Immature natural killer cell (primary cell): Measurements from ENCODE around the gene SEC63. TPM values are rescaled to one million over a fixed set of nuclear protein-coding genes. Genes with fewer than 3 reads are reported as not detected.
A peak's percentile ranks its signal among the peaks of the same experiment; 100 is the strongest.

Experiments
- DNase-seq, 3 donors: peaks; one replicate each; pipeline ENCODE4 v3.0.0; 2022; ENCODE audit warnings: mixed read lengths in 1 of 3
- H3K27ac Mint-ChIP-seq, 6 donors: one replicate each; pipeline ENCODE4 v1.8.0; 2020; ENCODE audit warnings: mixed read lengths in 6 of 6, mild to moderate bottlenecking in 5 of 6, inconsistent platforms in 4 of 6, moderate library complexity in 3 of 6
- H3K27me3 Mint-ChIP-seq, 3 donors: one replicate each; pipeline ENCODE4 v1.8.0; 2020 to 2021; ENCODE audit warnings: low read depth in 3 of 3, mild to moderate bottlenecking in 3 of 3, mixed read lengths in 3 of 3, moderate library complexity in 3 of 3, inconsistent platforms in 1 of 3
- H3K36me3 Mint-ChIP-seq, 3 donors: one replicate each; pipeline ENCODE4 v1.8.0; 2020; ENCODE audit warnings: mixed read lengths in 3 of 3, inconsistent platforms in 2 of 3, mild to moderate bottlenecking in 2 of 3
- H3K4me1 Mint-ChIP-seq, 2 donors: one replicate each; pipeline ENCODE4 v1.8.0; 2020; ENCODE audit warnings: inconsistent platforms in 2 of 2, mild to moderate bottlenecking in 2 of 2, mixed read lengths in 2 of 2, moderate library complexity in 1 of 2
- H3K4me3 Mint-ChIP-seq, 5 donors: one replicate each; pipeline ENCODE4 v1.8.0; 2020; ENCODE audit warnings: mild to moderate bottlenecking in 5 of 5, mixed read lengths in 5 of 5, inconsistent platforms in 3 of 5, moderate library complexity in 3 of 5
- H3K9me3 Mint-ChIP-seq, 6 donors: one replicate each; pipeline ENCODE4 v1.8.0; 2020; ENCODE audit warnings: mild to moderate bottlenecking in 6 of 6, mixed read lengths in 6 of 6, inconsistent platforms in 4 of 6, moderate library complexity in 3 of 6
- polyA plus RNA-seq, 3 donors: library from polyadenylated mRNA; unstranded; fragments of 300-500 nt; fragmentation: Illumina TruSeq; gene quantifications; one replicate each; pipeline ENCODE4 v1.2.3, GENCODE V29; 2021

SEC63 gene
- polyA plus RNA-seq, 3 donors from 2014 or later, result 27.0 to 34.4 (median 31.0) TPM

GRCh38 chr6:107847844-107848802 is 109.9 kb downstream of the SEC63 start:
- peaks cover 1 to 16% (median 8%) of the 10 kb centered on the region in 3 donors for H3K27me3 Mint-ChIP-seq
- H3K27ac Mint-ChIP-seq, result peak overlapping the region in 3 of 6 donors; percentile 17 to 63 (median 43)
- peak; percentile 80 to 82 (median 80) for DNase-seq
- no peaks in the 10 kb centered on the region for H3K9me3 Mint-ChIP-seq
- H3K4me3 Mint-ChIP-seq, result peak overlapping the region; percentile 69 to 81 (median 72)
- H3K4me1 Mint-ChIP-seq, result peaks cover 10 to 14% of the 10 kb centered on the region in 2 donors
- H3K36me3 Mint-ChIP-seq, result no peaks in the 10 kb centered on the region

GRCh38 chr6:107846262-107846795 is 111.7 kb downstream of the SEC63 start:
- peaks cover 10 to 14% of the 10 kb centered on the region in 2 donors for H3K4me1 Mint-ChIP-seq
- H3K27me3 Mint-ChIP-seq, result peaks cover 1 to 14% (median 8%) of the 10 kb centered on the region in 3 donors
- no peak for DNase-seq
- no peaks in the 10 kb centered on the region for H3K36me3 Mint-ChIP-seq
- no peak overlapping the region for H3K4me3 Mint-ChIP-seq
- no peaks in the 10 kb centered on the region for H3K9me3 Mint-ChIP-seq
- no peak overlapping the region for H3K27ac Mint-ChIP-seq

GRCh38 chr6:107845777-107846176 is 112.2 kb downstream of the SEC63 start:
- Mint-ChIP-seq H3K9me3 (no peaks in the 10 kb centered on the region), H3K4me3 (no peak overlapping the region), H3K27ac (no peak overlapping the region), H3K4me1 (peaks cover 10 to 14% of the 10 kb centered on the region in 2 donors), H3K27me3 (peaks cover 1 to 14% (median 8%) of the 10 kb centered on the region in 3 donors), H3K36me3 (no peaks in the 10 kb centered on the region)
- no peak for DNase-seq

- Mint-ChIP-seq H3K36me3 (no peaks in the 10 kb centered on the region), H3K9me3 (no peaks in the 10 kb centered on the region), H3K27ac (no peak overlapping the region), H3K27me3 (peaks cover 1 to 11% (median 10%) of the 10 kb centered on the region in 3 donors), H3K4me3 (no peak overlapping the region), H3K4me1 (peaks cover 6 to 10% of the 10 kb centered on the region in 2 donors)
- no peak for DNase-seq
Observed at GRCh38 chr6:107843400-107843799, 114.6 kb downstream of the SEC63 start.

DNA sequence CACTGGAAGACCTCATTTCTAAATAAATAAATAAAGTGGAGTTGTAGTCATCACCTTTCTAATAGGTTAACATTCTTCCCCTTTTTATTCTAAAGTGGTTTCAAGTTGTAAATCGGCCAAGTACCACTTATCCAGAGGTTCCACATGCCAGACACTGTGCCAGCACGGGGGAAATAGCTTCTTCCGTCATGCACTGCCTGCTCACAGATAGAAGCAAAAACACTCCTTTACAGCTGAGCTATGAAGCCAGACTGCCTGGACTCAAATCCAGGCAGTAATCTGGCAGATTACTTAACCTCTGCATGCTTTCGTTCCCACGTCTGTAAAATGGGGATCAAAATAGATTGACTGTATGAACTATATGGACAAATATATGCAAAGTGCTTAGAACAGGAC is 116.7 kb downstream of the SEC63 start:
- no peaks in the 10 kb centered on the region for H3K4me1 Mint-ChIP-seq

GRCh38 chr6:107840636-107841274 is 117.3 kb downstream of the SEC63 start:
- Mint-ChIP-seq H3K4me3 (no peak overlapping the region), H3K9me3 (no peaks in the 10 kb centered on the region), H3K27me3 (peaks cover 0 to 5% (median 1%) of the 10 kb centered on the region in 3 donors), H3K4me1 (no peaks in the 10 kb centered on the region), H3K36me3 (no peaks in the 10 kb centered on the region), H3K27ac (no peak overlapping the region)
- DNase-seq, result no peak

More for the DNA sequence above, 116.7 kb downstream of the SEC63 start:
- Mint-ChIP-seq H3K36me3 (no peaks in the 10 kb centered on the region), H3K9me3 (no peaks in the 10 kb centered on the region), H3K27me3 (peaks cover 0 to 5% (median 1%) of the 10 kb centered on the region in 3 donors), H3K27ac (no peak overlapping the region), H3K4me3 (no peak overlapping the region)
- no peak for DNase-seq

- no peak for DNase-seq
- H3K4me3 Mint-ChIP-seq, result no peak overlapping the region
- peaks cover 0 to 6% (median 0%) of the 10 kb centered on the region in 3 donors for H3K27me3 Mint-ChIP-seq
- peaks cover 0 to 2% of the 10 kb centered on the region in 2 donors for H3K4me1 Mint-ChIP-seq
- no peak overlapping the region for H3K27ac Mint-ChIP-seq
- no peaks in the 10 kb centered on the region for H3K9me3 Mint-ChIP-seq
- H3K36me3 Mint-ChIP-seq, result peaks cover 0 to 3% (median 0%) of the 10 kb centered on the region in 3 donors
Observed at GRCh38 chr6:107833136-107833535, 124.9 kb downstream of the SEC63 start.

DNA sequence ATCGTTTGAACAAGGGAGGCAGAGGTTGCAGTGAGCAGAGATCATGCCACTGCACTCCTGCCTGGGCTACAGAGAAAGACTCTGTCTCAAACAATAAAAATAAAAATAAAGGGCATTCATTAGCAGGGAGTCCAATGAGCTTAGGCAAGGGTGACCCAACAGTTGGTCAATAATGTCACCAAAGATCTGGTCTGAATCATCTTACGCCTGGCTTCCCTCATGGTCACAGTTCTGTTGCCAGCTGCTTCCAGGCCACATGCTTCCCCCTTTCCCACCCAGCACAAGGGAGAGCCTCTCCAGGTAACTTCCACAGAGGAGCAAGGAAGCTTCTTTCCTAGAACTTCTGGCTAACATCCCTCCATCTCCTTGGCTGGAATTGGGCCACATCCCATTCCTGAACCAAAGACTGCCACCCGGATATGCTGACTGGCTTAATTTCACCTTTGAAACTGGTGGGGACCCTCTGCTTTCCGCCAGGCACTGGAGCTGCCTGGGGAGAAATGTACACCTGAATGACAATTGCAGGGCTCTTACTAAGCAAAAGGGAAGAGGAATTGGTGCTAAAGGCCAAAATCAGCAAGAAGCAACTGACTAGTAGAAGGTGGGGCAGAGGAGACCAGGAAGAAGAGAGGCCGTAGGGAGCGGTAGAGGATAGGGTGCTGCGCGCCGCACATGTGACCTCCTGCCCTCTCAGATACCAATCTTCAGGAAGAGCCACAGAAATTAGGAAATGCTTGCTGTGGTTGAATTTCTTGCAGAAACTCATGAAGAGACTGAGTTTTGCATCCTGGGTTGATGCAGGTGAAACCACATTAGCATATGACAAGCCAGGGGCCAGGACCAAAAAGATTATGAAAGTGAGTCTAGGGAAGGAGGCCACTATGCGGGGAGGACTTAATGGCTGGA is 125.6 kb downstream of the SEC63 start:
- H3K27ac Mint-ChIP-seq, result no peak overlapping the region
- no peak for DNase-seq
- no peaks in the 10 kb centered on the region for H3K9me3 Mint-ChIP-seq
- peaks cover 0 to 3% (median 0%) of the 10 kb centered on the region in 3 donors for H3K36me3 Mint-ChIP-seq
- H3K4me3 Mint-ChIP-seq, result no peak overlapping the region
- H3K4me1 Mint-ChIP-seq, result peaks cover 7 to 9% of the 10 kb centered on the region in 2 donors
- peaks cover 0 to 4% (median 3%) of the 10 kb centered on the region in 3 donors for H3K27me3 Mint-ChIP-seq

- peaks cover 0 to 3% (median 0%) of the 10 kb centered on the region in 3 donors for H3K36me3 Mint-ChIP-seq
- peaks cover 0 to 4% (median 3%) of the 10 kb centered on the region in 3 donors for H3K27me3 Mint-ChIP-seq
- no peak overlapping the region for H3K4me3 Mint-ChIP-seq
- peak overlapping the region in 1 of 6 donors; percentile 40 for H3K27ac Mint-ChIP-seq
- no peak for DNase-seq
- peaks cover 10 to 16% of the 10 kb centered on the region in 2 donors for H3K4me1 Mint-ChIP-seq
- no peaks in the 10 kb centered on the region for H3K9me3 Mint-ChIP-seq
Observed at GRCh38 chr6:107830060-107830459, 127.9 kb downstream of the SEC63 start.

DNA sequence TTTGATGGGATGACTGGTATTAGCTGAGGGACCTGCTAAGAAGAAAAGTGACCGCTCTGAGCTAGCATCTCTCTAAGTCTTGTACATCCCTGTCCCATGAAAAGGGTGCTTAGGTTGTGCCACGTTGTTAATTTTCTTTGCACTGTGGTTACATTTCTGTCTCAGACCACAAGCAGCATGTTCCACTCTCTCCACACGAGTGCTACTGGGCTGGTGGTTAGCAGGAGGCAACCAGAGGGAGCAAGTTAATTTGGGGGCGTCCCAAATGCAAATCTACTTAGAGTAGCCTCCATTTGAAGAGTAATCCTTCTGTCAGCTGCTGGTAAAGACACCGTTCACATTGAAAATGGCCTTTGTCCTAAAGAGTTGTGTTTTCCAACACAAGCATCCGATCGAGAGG is 130.5 kb downstream of the SEC63 start:
- H3K27ac Mint-ChIP-seq, result peak overlapping the region in 5 of 6 donors; percentile 31 to 83 (median 74)
- H3K9me3 Mint-ChIP-seq, result no peaks in the 10 kb centered on the region
- H3K36me3 Mint-ChIP-seq, result peaks cover 0 to 3% (median 0%) of the 10 kb centered on the region in 3 donors
- peaks cover 31 to 41% of the 10 kb centered on the region in 2 donors for H3K4me1 Mint-ChIP-seq
- H3K4me3 Mint-ChIP-seq, result peak overlapping the region in 1 of 5 donors; percentile 17
- peak; percentile 62 to 69 (median 67) for DNase-seq
- H3K27me3 Mint-ChIP-seq, result peaks cover 19 to 22% (median 20%) of the 10 kb centered on the region in 3 donors

- DNase-seq, result peak; percentile 69 to 81 (median 74)
- peaks cover 74 to 84% of the 10 kb centered on the region in 2 donors for H3K4me1 Mint-ChIP-seq
- H3K27ac Mint-ChIP-seq, result peak overlapping the region; percentile 93 to 100 (median 98)
- H3K27me3 Mint-ChIP-seq, result peaks cover 20 to 30% (median 23%) of the 10 kb centered on the region in 3 donors
- peak overlapping the region; percentile 86 to 98 (median 87) for H3K4me3 Mint-ChIP-seq
- H3K36me3 Mint-ChIP-seq, result no peaks in the 10 kb centered on the region
- H3K9me3 Mint-ChIP-seq, result no peaks in the 10 kb centered on the region
Observed at GRCh38 chr6:107823047-107823557, 134.9 kb downstream of the SEC63 start.

DNA sequence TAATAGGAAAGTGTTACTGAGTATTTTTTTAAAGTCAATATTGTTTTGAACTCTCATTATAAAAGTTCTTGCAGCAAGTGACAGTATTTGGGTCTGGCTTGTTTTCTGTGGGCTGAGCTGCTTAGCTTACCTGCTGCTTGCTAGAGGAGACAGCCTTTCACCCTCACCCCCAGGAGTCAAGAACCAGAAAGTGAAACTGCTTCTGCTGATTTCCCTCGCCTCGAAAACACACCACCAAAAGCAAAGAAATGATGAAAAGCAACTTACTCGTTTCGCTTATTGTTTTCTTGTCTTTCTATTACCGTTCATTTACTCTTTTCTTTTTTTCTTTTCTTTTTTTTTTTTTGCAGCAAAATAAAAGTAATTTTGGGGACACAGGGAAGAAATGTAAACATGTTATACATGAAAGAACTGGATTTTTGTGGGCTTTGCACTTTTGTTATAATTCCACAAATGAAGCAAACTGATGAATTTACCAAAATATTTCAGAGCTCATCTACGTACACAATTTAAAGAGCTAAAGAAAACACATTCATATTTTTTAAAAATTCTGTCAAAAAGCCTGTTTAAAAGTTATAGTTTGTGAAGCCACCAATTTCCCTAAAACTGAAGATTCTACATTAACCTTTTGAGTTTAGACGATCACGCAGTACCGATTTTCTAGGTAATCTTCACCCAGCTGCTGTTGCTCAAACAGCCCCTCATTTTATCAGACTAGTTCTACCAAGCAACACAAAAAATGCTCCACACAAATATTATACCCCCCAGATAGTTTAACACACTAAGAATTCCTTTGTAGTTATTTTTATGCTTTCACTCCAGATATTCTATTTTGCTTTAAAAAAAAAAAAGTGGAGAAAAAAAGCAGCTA is 135.6 kb downstream of the SEC63 start:
- Mint-ChIP-seq H3K4me3 (peak overlapping the region; percentile 86 to 98 (median 87)), H3K9me3 (no peaks in the 10 kb centered on the region), H3K36me3 (peaks cover 0 to 4% (median 0%) of the 10 kb centered on the region in 3 donors), H3K4me1 (peaks cover 73 to 84% of the 10 kb centered on the region in 2 donors), H3K27me3 (peaks cover 20 to 26% (median 23%) of the 10 kb centered on the region in 3 donors), H3K27ac (peak overlapping the region; percentile 93 to 100 (median 98))
- DNase-seq, result peak; percentile 65 to 73 (median 69)
